IMR-90 (cell line): ENCODE measurements around the gene SNAPC1. TPM values are rescaled to one million over a fixed set of nuclear protein-coding genes. Genes with fewer than 3 reads are reported as not detected.

ENCODE experiments used
- ATAC-seq: fragments of 200-7000 bp; cut with Tn5 transposase; 2 replicates; pipeline ENCODE4 v1.9.1; 2020; ENCODE audit warnings: low read depth, mild to moderate bottlenecking, moderate library complexity
- BruUV-seq: library from RNA; stranded (reverse); fragments of 400-500 nt; replicated peaks from 2 replicates; lab custom pipeline; 2021; lab: Mats Ljungman, UMichigan
- CTCF ChIA-PET: fragments of 300-600 bp; formaldehyde crosslinking; extraction: SDS; loops from one replicate; lab custom pipeline; 2021; ENCODE audit warnings: antibody characterized with exemption; lab: Yijun Ruan, JAX
- POLR2A ChIA-PET: fragments of 300-600 bp; sonication (Branson Sonifier 250); formaldehyde crosslinking; loops from one replicate; lab custom pipeline; 2022; ENCODE audit warnings: antibody characterized with exemption; ENCODE audit not compliant: unreplicated experiment; lab: Charles Lee
- DNase-seq: peaks from one replicate; pipeline ENCODE4 v3.0.0; 2013
- H2AFZ ChIP-seq: replicated peaks from 2 replicates; pipeline ENCODE3; 2013; ENCODE audit warnings: low read length, mild to moderate bottlenecking; ENCODE audit not compliant: poor library complexity
- H2AK5ac ChIP-seq: 2 replicates; pipeline ENCODE4 v1.6.1; 2013; ENCODE audit warnings: low read depth, low read length, inconsistent platforms
- H2AK9ac ChIP-seq: replicated peaks from 2 replicates; pipeline ENCODE3; 2013; ENCODE audit warnings: mild to moderate bottlenecking, low read depth, low read length, moderate library complexity; ENCODE audit not compliant: poor library complexity
- H2BK120ac ChIP-seq: 2 replicates; pipeline ENCODE4 v1.6.1; 2013; ENCODE audit warnings: low read depth, low read length, inconsistent platforms
- H2BK15ac ChIP-seq: 3 replicates; pipeline ENCODE4 v1.6.1; 2013; ENCODE audit warnings: low read depth, low read length, inconsistent platforms
- H2BK20ac ChIP-seq: 2 replicates; pipeline ENCODE4 v1.6.1; 2013; ENCODE audit warnings: low read depth, mild to moderate bottlenecking, inconsistent platforms, low read length, moderate library complexity
- H2BK5ac ChIP-seq: 2 replicates; pipeline ENCODE4 v1.6.1; 2013; ENCODE audit warnings: mild to moderate bottlenecking, low read depth, low read length, inconsistent platforms; ENCODE audit not compliant: poor library complexity, severe bottlenecking
- H3K14ac ChIP-seq: replicated peaks from 2 replicates; pipeline ENCODE4 v1.6.1; 2013; ENCODE audit warnings: low read depth, low read length, inconsistent platforms
- H3K18ac ChIP-seq: 2 replicates; pipeline ENCODE4 v1.6.1; 2013; ENCODE audit warnings: low read depth, low read length, control low read depth
- H3K23ac ChIP-seq: 2 replicates; pipeline ENCODE4 v1.6.1; 2013; ENCODE audit warnings: low read depth, low read length, inconsistent platforms
- H3K27ac ChIP-seq: 2 replicates; pipeline ENCODE4 v1.5.1; 2013; ENCODE audit warnings: mild to moderate bottlenecking, control low read depth, low read length; ENCODE audit not compliant: insufficient read depth
- H3K27me3 ChIP-seq: 2 replicates; pipeline ENCODE4 v1.6.1; 2013; ENCODE audit warnings: low read length; ENCODE audit not compliant: control insufficient read depth, insufficient read depth
- H3K36me3 ChIP-seq: 2 replicates; pipeline ENCODE4 v1.6.1; 2013; ENCODE audit warnings: low read length, mixed read lengths; ENCODE audit not compliant: control insufficient read depth, insufficient read depth
- H3K4ac ChIP-seq: 2 replicates; pipeline ENCODE4 v1.6.1; 2013; ENCODE audit warnings: low read depth, low read length, inconsistent platforms
- H3K4me1 ChIP-seq: 2 replicates; pipeline ENCODE4 v1.6.1; 2013; ENCODE audit warnings: low read length, mixed read lengths; ENCODE audit not compliant: control insufficient read depth, insufficient read depth
- H3K4me2 ChIP-seq: 2 replicates; pipeline ENCODE4 v1.6.1; 2013; ENCODE audit warnings: low read depth, mild to moderate bottlenecking, control low read depth, low read length, moderate library complexity
- H3K4me3 ChIP-seq: 2 replicates; pipeline ENCODE4 v1.5.1; 2013; ENCODE audit warnings: low read depth, mild to moderate bottlenecking, control low read depth, low read length, moderate library complexity; ENCODE audit not compliant: insufficient read depth
- H3K56ac ChIP-seq: 2 replicates; pipeline ENCODE4 v1.6.1; 2013; ENCODE audit warnings: low read length, inconsistent platforms; ENCODE audit not compliant: insufficient read depth; ENCODE audit errors: extremely low read depth
- H3K79me1 ChIP-seq, 2 experiments: 2 replicates each; pipeline ENCODE4 v1.6.1; 2013; ENCODE audit warnings: low read length in 2 of 2, inconsistent platforms in 1 of 2, low read depth in 1 of 2
- H3K9ac ChIP-seq: 2 replicates; pipeline ENCODE4 v1.6.1; 2013; ENCODE audit warnings: low read depth, low read length, control low read depth
- H3K9me1 ChIP-seq: 2 replicates; pipeline ENCODE4 v1.6.1; 2013; ENCODE audit warnings: low read length, inconsistent platforms; ENCODE audit not compliant: insufficient read depth
- H3K9me3 ChIP-seq: 2 replicates; pipeline ENCODE4 v1.6.1; 2013; ENCODE audit warnings: low read length; ENCODE audit not compliant: control insufficient read depth, insufficient read depth
- H4K20me1 ChIP-seq: 2 replicates; pipeline ENCODE4 v1.6.1; 2013; ENCODE audit warnings: low read length, inconsistent platforms; ENCODE audit not compliant: insufficient read depth
- H4K5ac ChIP-seq: 2 replicates; pipeline ENCODE4 v1.6.1; 2013; ENCODE audit warnings: mild to moderate bottlenecking, low read depth, low read length, control low read depth
- H4K8ac ChIP-seq, 2 experiments: 2 replicates each; pipeline ENCODE4 v1.6.1; 2013; ENCODE audit warnings: low read depth in 2 of 2, low read length in 2 of 2, control low read depth in 1 of 2, inconsistent platforms in 1 of 2
- H4K91ac ChIP-seq: 2 replicates; pipeline ENCODE4 v1.6.1; 2013; ENCODE audit warnings: low read depth, low read length, inconsistent platforms; ENCODE audit not compliant: insufficient read depth
- CEBPB ChIP-seq: IDR thresholded peaks from 2 replicates; pipeline ENCODE4 v1.6.1; 2012; ENCODE audit warnings: low read depth, low read length, improper control_type of control experiment
- CHD1 ChIP-seq: IDR thresholded peaks from 2 replicates; pipeline ENCODE4 v1.6.1; 2012; ENCODE audit warnings: low read depth, low read length, improper control_type of control experiment
- FOS ChIP-seq: fragments of 150-350 bp; IDR thresholded peaks from 2 replicates; pipeline ENCODE4 v1.6.1; 2016; ENCODE audit warnings: low read depth, low read length
- MAFK ChIP-seq: IDR thresholded peaks from 2 replicates; pipeline ENCODE4 v1.6.1; 2012; ENCODE audit warnings: low read depth, low read length, improper control_type of control experiment
- MAZ ChIP-seq: IDR thresholded peaks from 2 replicates; pipeline ENCODE4 v1.6.1; 2012; ENCODE audit warnings: low read depth, mild to moderate bottlenecking, low read length, improper control_type of control experiment, moderate library complexity, borderline replicate concordance
- MXI1 ChIP-seq: IDR thresholded peaks from 2 replicates; pipeline ENCODE4 v1.6.1; 2012; ENCODE audit warnings: low read depth, mild to moderate bottlenecking, low read length, moderate library complexity, borderline replicate concordance
- NFE2L2 ChIP-seq: fragments of 150-350 bp; IDR thresholded peaks from 2 replicates; pipeline ENCODE4 v1.6.1; 2016; ENCODE audit warnings: low read depth, mild to moderate bottlenecking, low read length
- POLR2A ChIP-seq: IDR thresholded peaks from 2 replicates; pipeline ENCODE4 v1.6.1; 2012; ENCODE audit warnings: mild to moderate bottlenecking, low read depth, low read length
- RAD21 ChIP-seq: IDR thresholded peaks from 2 replicates; pipeline ENCODE4 v1.6.1; 2012; ENCODE audit warnings: low read length, improper control_type of control experiment
- RCOR1 ChIP-seq: IDR thresholded peaks from 2 replicates; pipeline ENCODE4 v1.6.1; 2012; ENCODE audit warnings: mild to moderate bottlenecking, low read length, improper control_type of control experiment; ENCODE audit not compliant: insufficient replicate concordance
- SMC3 ChIP-seq: fragments of 150-350 bp; IDR thresholded peaks from 2 replicates; pipeline ENCODE4 v1.6.1; 2016; ENCODE audit warnings: low read depth, mild to moderate bottlenecking, antibody characterized with exemption, low read length, moderate library complexity
- WGBS, 2 experiments: methylation state at CpG; one replicate each; pipeline versions ENCODE4 v1.1.5 to v1.1.7; 2013; ENCODE audit warnings: missing lambda C conversion rate in 2 of 2; ENCODE audit not compliant: insufficient read length in 1 of 2; ENCODE audit errors: extremely low coverage in 2 of 2; 5-methylcytosine and 5-hydroxymethylcytosine counted together
- dilution Hi-C: fragments of 300-500 bp; cut with HindIII; formaldehyde crosslinking; loops from one replicate; pipeline ENCODE4 v1.14.3; 2018; ENCODE audit warnings: low sequenced_read_pairs; ENCODE audit not compliant: unreplicated experiment
- in situ Hi-C: fragments of 300-500 bp; cut with MboI; formaldehyde crosslinking; loops from 3 replicates; pipeline ENCODE4 v1.14.3; 2019; ENCODE audit warnings: low sequenced_read_pairs, inconsistent platforms, mixed read lengths
- intact Hi-C: fragments of 100-400 bp; cut with micrococcal nuclease; formaldehyde crosslinking; loops from 2 replicates; pipeline ENCODE4 v1.10.0; 2022
- polyA plus RNA-seq, 3 experiments: library from polyadenylated mRNA; depleted of rRNA; stranded (reverse); fragments of >200 nt; gene quantifications; 2 replicates each; pipeline ENCODE4 v1.2.3, GENCODE V29; 2012; ENCODE audit warnings: low replicate concordance in 1 of 3
- total RNA-seq: library from RNA; depleted of rRNA; stranded (reverse); fragments of >200 nt; gene quantifications from 2 replicates; pipeline ENCODE4 v1.2.3, GENCODE V29; 2012
- TF ChIP-seq, protein P1 (sequence below): conservative IDR thresholded peaks from 2 replicates; pipeline ENCODE4 v1.5.1; 2012; ENCODE audit warnings: mild to moderate bottlenecking, low read depth, low read length, improper control_type of control experiment
- TF ChIP-seq, protein P2 (sequence below): fragments of 150-350 bp; IDR thresholded peaks from 2 replicates; pipeline ENCODE4 v1.6.1; 2017; ENCODE audit warnings: mild to moderate bottlenecking, antibody characterized with exemption, low read length, low read depth
- TF ChIP-seq, protein P3 (sequence below): fragments of 150-350 bp; IDR thresholded peaks from 2 replicates; pipeline ENCODE4 v1.6.1; 2016; ENCODE audit warnings: low read depth, mild to moderate bottlenecking, low read length, moderate library complexity, borderline replicate concordance

Gene SNAPC1
- total and polyA plus RNA-seq, 2 of the 4 experiments (the other 2 are of a cell fraction), result 7.7 to 9.3 TPM

DNA sequence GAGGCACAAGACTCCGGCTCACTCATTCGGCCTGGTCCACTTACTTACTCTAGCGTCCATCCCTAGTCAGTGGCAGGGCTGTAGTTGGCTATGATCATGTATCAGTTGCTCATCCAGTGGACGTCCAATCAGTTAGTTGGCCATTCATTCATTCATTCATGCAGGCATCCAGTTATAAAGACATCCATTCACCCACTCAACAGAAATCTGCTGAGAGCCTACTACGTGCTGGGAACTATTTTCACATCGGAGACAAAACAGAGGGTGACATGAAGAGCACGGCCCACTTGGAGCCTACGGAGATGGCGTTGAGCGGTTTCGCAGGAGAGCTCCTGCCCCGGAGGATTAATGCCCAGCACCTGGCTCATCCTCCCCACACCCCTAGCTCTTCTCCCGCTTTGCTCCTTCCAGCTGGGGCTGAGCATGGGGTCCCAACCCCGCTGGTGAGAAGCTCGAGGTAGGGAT lies 49.7 kb downstream of the SNAPC1 start:
- in situ Hi-C loops, result no loop called here
- H3K4me1 ChIP-seq, result peaks cover 2% of the 10 kb centered on the region; the same call in 1 of the 2 replicates
- H3K4ac ChIP-seq, result no peak overlapping the region
- no TSS peak for BruUV-seq
- H4K8ac ChIP-seq, result no peak overlapping the region
- H3K14ac ChIP-seq, result no peak overlapping the region
- TF ChIP-seq MAZ (no peak), NFE2L2 (no peak), CEBPB (no peak), FOS (no peak), SMC3 (no peak), RCOR1 (no peak), CHD1 (no peak), POLR2A (no peak), MXI1 (no peak), RAD21 (no peak), MAFK (no peak)
- TF ChIP-seq, protein P1, sequence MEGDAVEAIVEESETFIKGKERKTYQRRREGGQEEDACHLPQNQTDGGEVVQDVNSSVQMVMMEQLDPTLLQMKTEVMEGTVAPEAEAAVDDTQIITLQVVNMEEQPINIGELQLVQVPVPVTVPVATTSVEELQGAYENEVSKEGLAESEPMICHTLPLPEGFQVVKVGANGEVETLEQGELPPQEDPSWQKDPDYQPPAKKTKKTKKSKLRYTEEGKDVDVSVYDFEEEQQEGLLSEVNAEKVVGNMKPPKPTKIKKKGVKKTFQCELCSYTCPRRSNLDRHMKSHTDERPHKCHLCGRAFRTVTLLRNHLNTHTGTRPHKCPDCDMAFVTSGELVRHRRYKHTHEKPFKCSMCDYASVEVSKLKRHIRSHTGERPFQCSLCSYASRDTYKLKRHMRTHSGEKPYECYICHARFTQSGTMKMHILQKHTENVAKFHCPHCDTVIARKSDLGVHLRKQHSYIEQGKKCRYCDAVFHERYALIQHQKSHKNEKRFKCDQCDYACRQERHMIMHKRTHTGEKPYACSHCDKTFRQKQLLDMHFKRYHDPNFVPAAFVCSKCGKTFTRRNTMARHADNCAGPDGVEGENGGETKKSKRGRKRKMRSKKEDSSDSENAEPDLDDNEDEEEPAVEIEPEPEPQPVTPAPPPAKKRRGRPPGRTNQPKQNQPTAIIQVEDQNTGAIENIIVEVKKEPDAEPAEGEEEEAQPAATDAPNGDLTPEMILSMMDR, result no peak
- TF ChIP-seq, protein P2, sequence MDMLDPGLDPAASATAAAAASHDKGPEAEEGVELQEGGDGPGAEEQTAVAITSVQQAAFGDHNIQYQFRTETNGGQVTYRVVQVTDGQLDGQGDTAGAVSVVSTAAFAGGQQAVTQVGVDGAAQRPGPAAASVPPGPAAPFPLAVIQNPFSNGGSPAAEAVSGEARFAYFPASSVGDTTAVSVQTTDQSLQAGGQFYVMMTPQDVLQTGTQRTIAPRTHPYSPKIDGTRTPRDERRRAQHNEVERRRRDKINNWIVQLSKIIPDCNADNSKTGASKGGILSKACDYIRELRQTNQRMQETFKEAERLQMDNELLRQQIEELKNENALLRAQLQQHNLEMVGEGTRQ, result no peak
- TF ChIP-seq, protein P3, sequence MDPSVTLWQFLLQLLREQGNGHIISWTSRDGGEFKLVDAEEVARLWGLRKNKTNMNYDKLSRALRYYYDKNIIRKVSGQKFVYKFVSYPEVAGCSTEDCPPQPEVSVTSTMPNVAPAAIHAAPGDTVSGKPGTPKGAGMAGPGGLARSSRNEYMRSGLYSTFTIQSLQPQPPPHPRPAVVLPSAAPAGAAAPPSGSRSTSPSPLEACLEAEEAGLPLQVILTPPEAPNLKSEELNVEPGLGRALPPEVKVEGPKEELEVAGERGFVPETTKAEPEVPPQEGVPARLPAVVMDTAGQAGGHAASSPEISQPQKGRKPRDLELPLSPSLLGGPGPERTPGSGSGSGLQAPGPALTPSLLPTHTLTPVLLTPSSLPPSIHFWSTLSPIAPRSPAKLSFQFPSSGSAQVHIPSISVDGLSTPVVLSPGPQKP, result no peak
- no peak overlapping the region for H4K91ac ChIP-seq
- H3K27me3 ChIP-seq, result peaks cover 26% of the 10 kb centered on the region
- no peak overlapping the region for H3K27ac ChIP-seq
- H3K4me2 ChIP-seq, result peak overlapping the region; percentile 86
- H3K9me3 ChIP-seq, result no peaks in the 10 kb centered on the region
- H3K36me3 ChIP-seq, result no peaks in the 10 kb centered on the region
- 49% methylated on average over 5 of the region's 15 CpGs; no CpG with 5 or more reads in 1 of the 2 experiments for WGBS, 2 experiments
- no peak overlapping the region for H4K5ac ChIP-seq
- no peaks in the 10 kb centered on the region for H3K79me1 ChIP-seq
- no peak overlapping the region for H2AK5ac ChIP-seq
- ATAC-seq (no peak), DNase-seq (no peak)
- no peaks in the 10 kb centered on the region for H4K20me1 ChIP-seq
- peak overlapping the region; percentile 61 for H2AFZ ChIP-seq
- H2AK9ac ChIP-seq, result peak overlapping the region; percentile 7
- ChIA-PET CTCF (no interaction called here), POLR2A (no interaction called here)
- no peak overlapping the region; the same call in 1 of the 2 replicates for H3K9ac ChIP-seq
- peak overlapping the region; percentile 83 for H3K4me3 ChIP-seq
- H3K9me1 ChIP-seq, result peaks cover 8% of the 10 kb centered on the region
- H3K23ac ChIP-seq, result peak overlapping the region; percentile 11; the same call in 1 of the 2 replicates
- H3K18ac ChIP-seq, result no peak overlapping the region
- H2BK5ac ChIP-seq, result no peak overlapping the region
- H3K56ac ChIP-seq, result no peak overlapping the region
- dilution Hi-C loops, result no loop called here
- H2BK15ac ChIP-seq, result no peak overlapping the region
- H2BK120ac ChIP-seq, result no peak overlapping the region
- no peak overlapping the region for H2BK20ac ChIP-seq
- intact Hi-C loops, result no loop called here
